GM12891 (cell line): ENCODE results near the gene KCMF1.

Experiments used
- DNase-seq: peaks from one replicate; pipeline ENCODE4 v3.0.0; 2011; ENCODE audit warnings: low spot score; ENCODE audit not compliant: insufficient read length
- FAIRE-seq: peaks from 2 replicates; lab custom pipeline; 2011; peaks lifted over from hg19 to GRCh38; lab: Jason Lieb, UNC
- PAX5 ChIP-seq: IDR thresholded peaks from 2 replicates; pipeline ENCODE4 v1.6.1; 2011; ENCODE audit warnings: low read length, moderate library complexity, mild to moderate bottlenecking; ENCODE audit not compliant: insufficient read depth, severe bottlenecking
- POLR2A ChIP-seq: IDR thresholded peaks from 2 replicates; pipeline ENCODE4 v1.6.1; 2011; ENCODE audit warnings: low read depth, low read length, control low read depth
- POLR2AphosphoS5 ChIP-seq: IDR thresholded peaks from 2 replicates; pipeline ENCODE4 v1.6.1; 2011; ENCODE audit warnings: low read depth, low read length, control low read depth
- POU2F2 ChIP-seq: IDR thresholded peaks from 2 replicates; pipeline ENCODE4 v1.6.1; 2011; ENCODE audit warnings: low read depth, mild to moderate bottlenecking, control low read depth, low read length, moderate library complexity
- SPI1 ChIP-seq: IDR thresholded peaks from 2 replicates; pipeline ENCODE4 v1.6.1; 2011; ENCODE audit warnings: low read depth, low read length, control low read depth
- TAF1 ChIP-seq: IDR thresholded peaks from 2 replicates; pipeline ENCODE4 v1.6.1; 2011; ENCODE audit warnings: low read depth, low read length, control low read depth

KCMF1 gene

DNA sequence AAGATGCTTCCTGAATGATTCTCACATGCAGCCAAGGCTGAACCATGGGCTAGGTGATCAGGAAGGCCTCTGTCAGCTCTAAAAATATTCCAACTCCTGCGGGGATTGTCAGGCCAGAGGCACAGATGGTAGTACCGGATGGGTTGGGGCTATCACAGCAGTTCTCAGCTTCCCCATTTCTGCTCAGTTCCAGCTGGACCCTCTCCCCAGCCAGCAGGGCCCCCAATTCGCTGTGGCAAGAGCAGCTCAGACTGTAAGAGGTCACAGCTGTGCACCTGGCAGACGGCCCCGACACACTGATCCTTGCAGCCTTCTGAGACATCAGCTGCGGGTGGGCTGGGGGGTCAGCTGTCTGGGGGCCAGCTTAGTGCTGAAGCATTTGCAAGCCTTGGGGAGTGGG is 118.6 kb downstream of the KCMF1 start:
- FAIRE-seq, result no peak
- no peak for DNase-seq
- TF ChIP-seq PAX5, result no peak
- no peak for TF ChIP-seq SPI1
- TF ChIP-seq POU2F2, result no peak
- TF ChIP-seq POLR2A, result no peak
- TF ChIP-seq POLR2AphosphoS5, result no peak
- no peak for TF ChIP-seq TAF1

DNA sequence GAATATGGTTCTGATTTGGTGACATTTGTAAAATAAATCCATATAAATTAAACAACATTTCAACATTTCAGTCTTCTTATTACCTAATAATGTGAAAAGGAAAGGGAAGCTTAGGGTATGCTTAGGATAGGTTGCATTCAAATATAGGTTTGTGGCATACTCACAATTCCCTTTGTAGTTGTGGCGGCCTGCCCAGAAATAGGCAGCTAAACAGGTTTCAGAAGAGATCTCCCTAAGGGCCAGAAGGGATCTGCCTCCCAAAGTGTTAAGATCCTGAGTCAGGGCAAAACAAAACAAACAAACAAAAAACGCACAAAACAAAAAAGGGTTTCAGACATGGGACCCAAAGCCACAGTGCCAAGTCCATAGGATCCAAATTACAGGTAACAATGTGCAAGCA is 120.9 kb downstream of the KCMF1 start:
- TF ChIP-seq POLR2A (no peak), PAX5 (no peak), POU2F2 (no peak), POLR2AphosphoS5 (no peak)
- FAIRE-seq (no peak), DNase-seq (no peak)

DNA sequence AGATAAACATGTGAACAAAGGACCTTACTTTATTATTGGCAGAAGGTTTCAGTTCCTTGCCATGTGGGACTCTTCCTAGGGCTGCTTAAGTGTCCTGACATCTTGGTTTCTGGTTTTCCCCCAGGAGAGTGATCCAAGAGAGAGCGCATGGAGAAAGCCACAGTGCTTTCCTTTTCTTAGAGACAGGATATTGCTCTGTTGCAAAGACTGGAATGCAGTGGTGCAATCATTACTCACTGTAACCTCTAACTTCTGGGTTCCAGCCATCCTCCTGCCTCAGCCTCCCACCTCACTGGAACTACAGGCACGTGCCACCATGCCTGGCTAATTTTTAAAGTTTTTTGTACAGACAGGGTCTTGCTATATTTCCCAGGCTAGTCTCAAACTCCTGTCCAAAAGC is 124.1 kb downstream of the KCMF1 start:
- no peak for DNase-seq
- FAIRE-seq, result no peak
- TF ChIP-seq SPI1 (no peak), POLR2AphosphoS5 (no peak), POLR2A (no peak)

DNA sequence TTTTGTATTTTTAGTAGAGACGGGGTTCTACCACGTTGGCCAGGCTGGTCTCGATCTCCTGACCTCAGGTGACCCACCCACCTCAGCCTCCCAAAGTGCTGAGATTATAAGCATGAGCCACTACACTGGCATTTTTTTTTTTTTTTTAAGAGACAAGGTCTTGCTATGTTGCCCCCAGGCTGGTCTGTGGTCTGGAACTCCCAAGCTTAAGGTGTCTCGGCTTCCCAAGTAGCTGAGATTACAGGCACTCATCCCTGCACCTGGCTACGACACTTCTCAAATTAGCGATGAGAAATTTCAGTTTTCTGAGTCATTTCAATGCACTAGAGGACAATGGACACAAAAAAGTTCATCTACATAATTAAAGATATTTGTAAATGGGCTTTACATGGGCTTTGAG is 125.7 kb downstream of the KCMF1 start:
- no peak for TF ChIP-seq SPI1
- TF ChIP-seq POLR2A, result no peak
- no peak for TF ChIP-seq POLR2AphosphoS5
- TF ChIP-seq PAX5, result no peak
- TF ChIP-seq POU2F2, result no peak
- no peak for TF ChIP-seq TAF1
- DNase-seq (no peak), FAIRE-seq (no peak)

DNA sequence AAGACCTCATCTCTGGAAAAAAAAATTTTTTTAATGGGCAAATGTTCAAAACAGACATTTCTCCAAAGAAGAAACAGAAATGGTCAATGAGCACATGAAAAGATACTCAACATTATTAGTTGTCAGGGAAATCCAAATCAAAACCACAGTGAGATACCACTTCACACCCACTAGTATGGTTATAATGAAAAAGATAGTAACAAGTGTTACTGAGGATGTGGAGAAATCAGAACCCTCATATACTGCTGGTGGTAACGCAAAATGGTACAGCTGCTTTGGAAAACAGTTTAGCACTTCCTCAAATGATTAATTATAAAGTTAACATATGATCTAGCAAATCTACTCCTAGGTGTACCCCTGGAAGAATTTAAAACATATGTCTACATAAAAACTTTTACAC is 133.3 kb downstream of the KCMF1 start:
- no peak for FAIRE-seq
- TF ChIP-seq POU2F2 (no peak), PAX5 (no peak), POLR2AphosphoS5 (no peak), TAF1 (no peak), POLR2A (no peak), SPI1 (no peak)

DNA sequence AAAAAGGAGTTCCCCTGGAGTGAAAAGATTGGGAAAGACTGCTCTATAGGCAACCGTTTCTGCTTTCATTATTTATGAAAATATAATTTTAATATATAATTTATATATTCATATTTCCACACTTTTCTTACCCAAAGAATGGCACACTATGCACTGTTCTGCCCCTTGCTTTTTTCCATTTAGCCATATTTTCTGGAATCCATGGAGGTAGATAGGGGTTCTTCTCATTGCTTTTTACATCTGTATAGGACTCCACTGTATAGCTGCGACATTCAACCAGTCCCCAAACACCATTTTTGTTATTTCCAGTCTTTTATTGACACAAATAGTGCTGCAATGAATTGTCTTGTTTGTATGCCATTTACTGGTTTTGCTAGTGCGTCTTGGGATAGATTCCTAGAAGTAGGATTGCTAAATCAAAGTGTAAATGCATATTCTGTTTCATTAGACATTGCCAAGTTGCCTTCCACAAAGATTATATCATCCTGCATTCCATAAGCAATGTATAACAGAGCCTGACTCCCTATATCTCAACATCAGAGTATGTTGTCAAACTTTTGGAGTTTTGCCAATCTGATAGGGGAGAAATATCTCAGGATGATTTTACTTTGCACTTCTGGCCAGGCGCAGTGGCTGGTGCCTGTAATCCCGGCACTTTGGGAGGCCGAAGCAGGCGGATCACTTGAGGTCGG is 135.7 kb downstream of the KCMF1 start:
- no peak for DNase-seq
- TF ChIP-seq POLR2AphosphoS5 (no peak), TAF1 (no peak), POLR2A (no peak), PAX5 (no peak), SPI1 (no peak), POU2F2 (no peak)
- FAIRE-seq, result no peak

More for the DNA sequence above, 133.3 kb downstream of the KCMF1 start:
- no peak for DNase-seq
